ENCODE measurements around the gene PCDHGC3.

PCDHGC3 gene

DNA sequence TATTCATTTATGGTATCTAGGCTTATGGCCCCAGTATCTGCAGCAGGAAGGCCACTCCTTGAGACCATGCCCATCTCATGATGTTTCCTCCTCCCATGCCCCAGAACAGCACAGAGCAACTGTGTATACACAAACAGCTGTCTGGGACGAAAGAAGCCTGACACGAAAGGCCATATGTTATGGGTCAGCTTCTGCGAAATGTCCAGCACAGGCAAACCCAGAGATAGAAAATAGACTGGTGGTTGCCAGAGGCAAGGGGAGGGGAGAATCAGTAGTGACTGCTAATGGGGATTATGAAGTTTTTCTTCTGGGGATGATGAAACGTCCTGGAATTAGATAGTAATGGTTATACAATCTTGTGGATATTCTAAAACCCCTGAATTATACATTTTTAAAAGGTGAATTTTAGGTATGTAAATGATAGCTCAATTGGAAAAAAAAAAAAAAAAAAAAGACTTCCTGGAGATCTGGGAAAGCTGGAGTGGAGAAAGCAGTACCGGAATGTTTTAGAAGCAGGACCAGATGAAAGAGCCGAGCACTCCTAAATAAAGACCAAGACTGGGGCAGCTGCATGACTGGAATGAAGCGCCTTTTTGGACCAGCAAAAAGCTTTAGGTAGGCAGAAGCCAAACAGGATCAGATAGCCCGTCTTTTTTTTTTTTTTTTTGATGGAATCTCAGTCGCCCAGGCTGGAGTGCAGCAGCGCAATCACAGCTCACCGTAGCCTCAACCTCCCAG lies 42.3 kb downstream of the PCDHGC3 start:
- Histone ChIP-seq H3K27ac (peak overlapping the region in 6 of 21 experiments; percentile 14 to 90 (median 42)), H3K4me3 (no peak overlapping the region)

DNA sequence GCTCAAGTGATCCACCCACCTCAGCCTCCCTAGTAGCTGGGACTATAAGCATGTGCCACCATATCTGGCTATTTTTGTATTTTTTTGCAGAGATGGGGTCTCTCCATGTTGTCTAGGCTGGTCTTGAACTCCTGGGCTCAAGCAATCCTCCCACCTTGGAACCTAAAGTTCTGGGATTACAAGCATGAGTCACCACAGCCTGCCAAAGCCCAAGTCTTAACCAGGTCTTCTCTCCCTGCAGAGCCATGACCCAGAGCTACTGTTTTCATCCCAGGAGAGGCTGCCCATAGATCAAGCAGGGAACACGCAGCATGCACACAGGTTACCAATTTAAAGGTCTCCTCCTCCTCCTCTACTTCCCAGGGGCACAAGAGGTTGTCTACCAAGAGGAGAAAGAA lies 42.9 kb downstream of the PCDHGC3 start:
- peak overlapping the region in 2 of 21 experiments; percentile 11 to 38 for H3K27ac ChIP-seq
- no peak overlapping the region for H3K4me3 ChIP-seq

DNA sequence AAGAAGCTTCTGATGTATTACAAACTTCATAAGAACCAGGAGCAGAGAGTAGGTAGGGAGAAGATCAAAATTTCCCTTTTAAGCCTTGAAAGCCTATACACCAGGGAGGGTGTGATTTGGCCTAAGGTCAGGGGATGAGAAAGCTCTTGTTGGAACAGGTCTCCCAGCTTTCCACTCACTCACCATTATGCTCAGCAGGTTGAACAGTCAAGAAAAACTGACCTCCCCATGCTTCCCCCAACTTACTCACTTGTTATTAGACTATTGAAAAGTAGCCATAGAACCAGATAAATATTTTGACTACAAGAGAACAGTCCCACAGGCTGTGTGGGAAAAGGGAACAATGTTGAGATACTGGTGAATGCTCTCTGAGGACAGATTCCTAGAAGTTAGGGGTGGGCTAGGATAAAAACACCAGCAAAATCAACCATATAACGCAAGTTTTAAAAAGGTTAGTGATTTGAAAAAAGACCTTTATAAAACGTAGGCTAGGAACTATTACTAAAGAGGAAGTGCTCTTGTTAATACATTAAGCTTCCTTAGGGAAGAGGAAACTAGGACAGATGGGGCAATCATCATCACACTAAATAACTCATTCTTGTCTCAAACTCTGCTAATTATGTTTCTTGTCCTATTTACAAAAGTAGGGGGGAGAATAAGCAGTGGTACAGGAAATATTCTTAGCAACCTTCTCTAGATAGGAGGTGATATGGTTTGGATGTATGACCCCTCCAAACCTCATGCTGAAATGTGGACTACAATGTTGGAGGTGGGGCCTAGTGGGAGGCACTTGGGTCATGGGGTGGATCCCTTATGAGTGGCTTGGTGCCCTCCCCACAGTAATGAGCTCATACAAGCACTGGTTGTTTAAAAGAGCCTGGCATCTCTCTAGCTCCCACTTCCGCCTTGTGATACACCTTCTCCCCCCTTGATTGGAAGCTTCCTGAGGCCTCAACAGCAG lies 44.1 kb downstream of the PCDHGC3 start:
- no peak overlapping the region for H3K4me3 ChIP-seq
- H3K27ac ChIP-seq: peak overlapping the region in 20 of 21 experiments; percentile 4 to 87 (median 76)

DNA sequence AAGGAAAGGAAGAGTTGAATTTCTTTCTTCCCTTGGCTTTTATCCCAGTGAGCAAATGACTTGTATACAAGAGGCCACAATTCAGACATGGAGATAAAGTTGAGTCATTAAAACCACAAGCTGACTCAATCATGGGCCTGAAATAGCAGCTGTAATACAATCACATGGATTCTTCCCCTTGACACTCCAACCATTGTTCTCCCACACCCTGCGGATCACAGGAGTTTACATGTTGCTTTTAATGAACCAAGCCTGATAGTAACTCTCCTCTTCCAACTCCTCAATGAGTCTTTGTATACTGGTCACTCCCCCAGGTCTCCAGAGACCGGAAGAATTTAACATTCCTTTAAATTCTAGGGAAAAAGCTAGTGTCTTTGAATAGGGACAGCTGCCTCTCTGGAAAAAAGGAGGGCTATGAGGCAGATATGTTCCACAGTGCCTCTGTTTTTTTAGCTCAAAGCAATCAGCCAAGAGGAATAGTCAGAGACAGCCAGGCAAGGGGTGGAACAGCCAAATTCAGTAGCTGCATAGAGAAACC lies 45.5 kb downstream of the PCDHGC3 start:
- Histone ChIP-seq H3K4me3 (no peak overlapping the region), H3K27ac (peak overlapping the region in 20 of 21 experiments; percentile 48 to 87 (median 78))

DNA sequence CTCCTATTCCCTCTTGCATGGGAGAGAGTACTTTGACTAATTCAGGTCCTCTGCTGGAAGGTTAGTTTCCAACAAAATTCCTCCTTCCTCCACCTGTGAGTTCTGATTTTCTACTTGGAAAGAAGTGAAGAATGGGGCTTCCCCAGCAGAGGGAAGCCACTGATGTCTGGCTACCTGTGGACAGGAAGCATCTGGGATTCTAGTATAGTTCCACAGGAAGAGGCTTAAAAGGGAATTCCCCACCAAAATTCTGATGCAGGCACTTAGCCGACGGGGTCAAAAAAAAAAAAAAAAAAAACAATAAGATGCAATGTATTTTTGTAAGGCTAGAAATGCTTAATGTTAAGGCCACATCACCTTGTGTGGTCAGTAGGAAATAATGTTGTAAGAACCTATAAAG lies 46.5 kb downstream of the PCDHGC3 start:
- H3K27ac ChIP-seq: peak overlapping the region in 19 of 21 experiments; percentile 48 to 87 (median 77)

DNA sequence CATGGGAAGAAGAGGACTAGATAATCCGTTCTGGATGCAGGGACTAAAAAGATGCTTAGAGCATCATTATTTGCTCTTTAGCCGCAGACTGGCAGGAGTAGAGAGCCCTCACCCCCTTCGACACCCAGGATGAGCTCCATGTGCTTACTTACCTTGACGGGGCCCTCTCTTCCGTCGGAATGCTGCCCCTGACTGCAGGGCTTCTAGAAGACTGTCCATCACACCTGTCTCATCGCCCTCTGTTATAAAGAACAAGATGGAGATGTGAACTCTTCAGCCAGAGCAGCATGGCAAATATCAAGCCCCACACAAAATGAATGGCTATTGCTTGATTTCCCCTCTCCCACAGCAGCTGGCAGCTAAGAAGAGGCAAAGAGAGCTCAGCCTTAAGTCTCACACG lies 48.2 kb downstream of the PCDHGC3 start:
- Histone ChIP-seq H3K27ac (peak overlapping the region in 8 of 21 experiments; percentile 0 to 80 (median 45)), H3K4me3 (no peak overlapping the region)

More for the DNA sequence above, 46.5 kb downstream of the PCDHGC3 start:
- no peak overlapping the region for H3K4me3 ChIP-seq

DNA sequence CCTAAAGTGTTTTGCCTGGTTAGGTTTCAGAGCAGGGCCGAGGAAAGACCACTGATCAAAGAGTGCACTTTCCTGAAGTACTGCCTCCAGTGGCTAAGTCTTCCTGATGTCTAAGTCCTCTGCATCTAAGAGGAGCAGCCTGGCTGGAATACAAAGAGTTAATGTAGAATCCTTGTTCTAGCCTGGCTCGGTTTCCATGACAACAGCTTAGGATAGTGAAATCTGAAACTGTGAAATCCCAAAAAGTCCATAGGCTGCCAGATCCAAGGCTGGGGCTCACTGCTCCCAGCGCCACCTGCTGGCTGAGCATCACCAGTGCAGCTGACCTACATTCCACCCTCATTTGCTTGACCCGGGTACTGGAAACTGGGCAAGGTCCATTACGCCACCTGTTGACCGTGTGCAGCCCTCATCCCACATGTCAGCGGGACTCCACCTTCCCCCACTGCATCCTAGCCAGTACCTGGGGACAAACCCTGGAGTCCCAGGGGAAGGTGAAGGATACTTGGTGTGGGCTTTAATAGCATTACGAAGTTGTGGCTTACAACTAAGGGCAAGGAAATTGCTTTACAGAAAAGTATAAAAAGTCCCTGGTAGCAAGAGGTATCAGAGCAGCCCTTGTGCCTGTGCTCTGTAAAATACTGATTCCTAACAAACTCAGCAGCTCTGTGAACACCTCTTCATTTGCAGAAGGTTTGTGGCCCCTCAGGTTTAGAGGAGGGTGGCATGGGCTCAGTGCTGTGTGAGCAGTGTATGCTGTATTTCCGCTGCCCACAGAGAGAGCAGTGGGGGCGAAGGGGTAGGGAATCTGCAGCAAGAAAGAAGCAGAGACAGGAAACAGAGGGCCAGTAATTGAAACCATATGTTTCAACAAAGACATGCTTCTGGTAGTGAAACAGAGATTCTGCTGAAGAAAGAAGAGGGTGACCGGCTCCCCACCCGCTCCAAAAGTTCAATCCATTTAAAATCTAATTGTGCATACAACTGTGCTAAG lies 49.1 kb downstream of the PCDHGC3 start:
- Histone ChIP-seq H3K4me3 (no peak overlapping the region), H3K27ac (peak overlapping the region in 19 of 21 experiments; percentile 3 to 84 (median 63))

DNA sequence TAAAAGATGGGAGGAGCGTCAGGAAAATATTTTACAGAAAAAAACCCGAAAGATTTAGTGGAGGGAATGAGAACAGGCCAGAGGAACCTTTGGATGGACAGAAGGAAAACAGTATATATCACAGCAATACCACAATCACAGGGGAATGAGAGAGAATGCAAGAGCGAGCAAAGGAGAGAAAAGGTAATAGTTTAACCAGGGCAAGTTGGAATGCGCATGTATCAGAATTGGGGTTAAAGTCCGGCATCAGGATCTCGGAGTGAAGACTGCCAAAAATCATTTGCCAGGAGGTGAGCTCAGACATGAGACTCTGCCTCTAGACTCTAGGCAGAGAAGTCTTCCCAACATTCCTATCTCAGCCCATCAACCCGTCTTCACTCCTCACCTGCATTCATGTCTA lies 49.9 kb downstream of the PCDHGC3 start:
- H3K4me3 ChIP-seq: no peak overlapping the region

DNA sequence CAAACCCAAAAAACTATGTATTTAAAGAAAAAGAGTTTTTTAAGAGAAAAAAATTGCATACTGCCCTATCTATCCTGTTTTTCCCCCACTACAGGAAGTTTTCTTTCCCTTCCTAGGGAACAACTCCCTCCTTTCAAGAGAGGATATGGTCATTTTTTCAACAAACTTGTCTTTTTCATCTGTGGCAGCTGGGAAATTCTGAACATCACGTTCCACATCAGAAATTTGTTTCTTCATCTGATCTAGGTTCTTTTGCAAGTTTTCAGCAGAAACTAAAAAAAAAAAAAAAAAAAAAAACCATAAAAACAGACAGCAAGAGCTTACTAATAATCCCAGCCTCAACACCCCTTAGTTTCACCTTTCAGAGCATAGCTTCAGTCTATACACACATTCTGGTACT lies 51.7 kb downstream of the PCDHGC3 start:
- Histone ChIP-seq H3K4me3 (no peak overlapping the region), H3K27ac (peak overlapping the region in 4 of 21 experiments; percentile 73 to 81 (median 78))

More for the DNA sequence above, 49.9 kb downstream of the PCDHGC3 start:
- peak overlapping the region in 18 of 21 experiments; percentile 11 to 84 (median 66) for H3K27ac ChIP-seq
